GM21529 (cell line): ENCODE results near the gene VPS35L.
"Not testable (repeated sequence)": the region's sequence is repeated elsewhere in the genome, so short reads cannot be mapped to it uniquely, and the experiment has no call there.

Experiments used
- ATAC-seq: cut with Tn5 transposase; IDR thresholded peaks from one replicate; pipeline ENCODE4 v1.9.1; 2021; ENCODE audit not compliant: unreplicated experiment

Gene VPS35L

GRCh38 chr16:19644877-19645276, 89.4 kb downstream of the VPS35L start:
- no peak for ATAC-seq

DNA sequence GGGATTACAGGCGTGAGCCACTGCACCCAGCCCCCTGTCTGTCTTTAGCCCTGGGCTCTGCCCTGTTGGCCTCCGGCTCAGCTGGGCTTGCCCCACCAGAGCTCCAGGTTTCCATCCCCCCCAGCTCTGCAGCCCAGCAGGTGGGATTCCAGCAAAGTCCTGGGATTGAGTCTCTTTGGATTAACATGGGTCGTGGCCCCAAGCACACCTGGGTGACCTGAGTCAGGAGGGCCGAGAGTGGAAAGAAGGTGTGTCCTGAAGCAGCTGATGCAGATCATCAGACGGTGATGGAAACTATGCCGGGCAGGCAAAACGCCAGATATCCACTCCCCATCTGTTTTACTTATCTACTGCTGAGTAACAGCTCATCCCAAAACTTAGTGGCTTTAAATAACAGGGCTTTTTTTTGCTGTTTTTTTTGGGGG, 90.1 kb downstream of the VPS35L start:
- ATAC-seq, result no peak

- ATAC-seq, result no peak
Observed at GRCh38 chr16:19649980-19650379, 94.5 kb downstream of the VPS35L start.

GRCh38 chr16:19654147-19654546, 98.6 kb downstream of the VPS35L start:
- ATAC-seq, result no peak

DNA sequence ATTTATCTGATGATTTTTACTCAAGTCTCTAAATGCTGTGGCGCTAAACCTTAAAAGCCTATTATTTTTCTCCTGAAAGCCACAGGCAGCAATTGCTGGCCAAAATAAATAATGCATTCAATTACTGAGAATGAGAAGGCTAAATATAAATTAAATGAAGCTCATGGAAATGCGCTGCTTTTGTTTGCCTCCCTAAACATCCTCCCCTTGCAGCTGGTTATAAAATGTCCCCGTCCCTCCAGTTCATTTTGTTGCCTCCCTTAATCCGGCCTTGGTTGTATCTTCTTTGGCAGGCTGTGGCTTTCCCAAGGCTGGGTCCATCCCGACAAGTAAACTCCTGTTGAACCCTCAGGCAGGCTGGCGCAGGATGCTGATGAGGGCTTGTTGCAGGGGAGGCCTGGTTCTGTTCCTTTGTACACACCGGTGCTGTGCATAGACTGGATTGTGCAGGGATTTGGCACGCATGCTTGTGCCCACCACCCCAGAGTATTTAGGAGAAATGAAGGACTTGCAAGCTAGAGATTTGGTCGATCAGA, 99.8 kb downstream of the VPS35L start:
- no peak for ATAC-seq

DNA sequence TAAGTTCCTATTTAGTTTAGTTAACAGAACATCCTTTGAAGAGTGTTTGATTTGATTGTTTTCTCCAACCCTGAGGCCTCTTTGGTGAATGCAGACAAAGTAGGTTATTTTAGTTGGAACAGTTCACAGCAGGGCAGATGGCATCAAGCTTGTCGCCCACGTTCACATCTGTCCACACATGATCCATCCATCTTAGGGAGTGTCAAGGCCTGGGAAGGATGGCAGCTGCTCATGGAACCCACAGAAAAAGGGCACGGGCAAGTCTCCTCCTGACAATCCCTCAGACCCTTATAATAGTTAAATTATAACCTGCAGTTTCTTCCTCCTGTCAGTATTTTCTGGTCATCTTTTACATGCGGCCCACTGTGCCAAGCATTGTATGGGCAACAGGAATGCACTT, 102.3 kb downstream of the VPS35L start:
- no peak for ATAC-seq

DNA sequence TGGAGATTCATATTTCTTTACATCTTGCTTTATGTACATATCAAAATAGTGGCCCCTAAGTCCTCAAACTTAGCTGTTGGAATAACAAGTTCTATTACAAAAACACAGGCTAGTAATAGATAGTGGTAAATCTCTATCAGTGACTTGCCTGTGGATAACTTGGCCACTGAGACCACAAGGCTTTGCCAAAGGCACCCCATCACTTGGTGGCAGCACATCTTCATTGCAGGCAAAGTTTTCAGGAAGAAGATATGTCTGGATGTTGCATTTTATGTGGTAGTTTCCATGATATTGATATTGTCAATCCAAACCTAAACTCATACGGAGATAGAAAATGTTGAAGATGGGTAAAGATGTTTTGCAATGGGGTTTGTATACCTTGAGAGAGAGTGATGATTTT, 104.1 kb downstream of the VPS35L start:
- ATAC-seq, result no peak

GRCh38 chr16:19660432-19660831, 104.9 kb downstream of the VPS35L start:
- ATAC-seq, result no peak

DNA sequence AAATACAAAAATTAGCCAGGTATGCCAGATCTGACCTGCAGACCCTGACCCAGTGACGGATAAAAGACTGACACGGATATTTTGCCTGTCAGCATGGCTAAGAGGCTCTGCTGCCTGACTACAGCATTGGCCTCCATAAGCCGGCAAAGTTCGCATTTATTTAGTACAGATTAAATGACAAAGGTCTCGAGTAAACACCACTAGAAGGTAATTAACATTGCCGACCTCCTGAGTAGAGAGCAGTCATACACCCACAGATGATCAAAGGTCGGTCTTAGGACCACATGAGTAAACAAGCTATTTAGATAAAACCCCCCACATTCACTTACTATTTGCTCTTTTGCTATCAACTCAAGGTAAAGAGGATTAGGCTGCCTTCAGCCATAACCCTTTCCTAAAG, 106.8 kb downstream of the VPS35L start:
- ATAC-seq, result no peak

- ATAC-seq, result no peak
Observed at GRCh38 chr16:19664166-19664565, 108.7 kb downstream of the VPS35L start.

DNA sequence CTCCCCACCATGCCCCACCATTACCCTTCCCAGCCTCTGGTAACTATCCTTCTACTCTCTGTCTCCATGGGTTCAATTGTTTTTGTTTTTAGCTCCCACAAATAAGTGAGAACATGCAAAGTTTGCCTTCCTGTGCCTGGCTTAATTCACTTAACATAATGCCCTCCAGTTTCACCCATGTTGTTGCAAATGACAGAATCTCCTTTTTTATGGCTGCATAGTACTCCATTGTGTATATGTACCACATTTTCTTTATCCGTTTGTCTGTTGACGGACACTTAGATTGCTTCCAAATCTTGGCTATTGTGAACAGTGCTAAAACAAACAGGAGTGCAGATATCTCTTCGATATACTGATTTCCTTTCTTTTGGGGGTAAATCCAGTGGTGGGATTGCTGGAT, 109.8 kb downstream of the VPS35L start:
- not testable (repeated sequence) for ATAC-seq

- no peak for ATAC-seq
Observed at GRCh38 chr16:19666477-19666876, 111.0 kb downstream of the VPS35L start.

DNA sequence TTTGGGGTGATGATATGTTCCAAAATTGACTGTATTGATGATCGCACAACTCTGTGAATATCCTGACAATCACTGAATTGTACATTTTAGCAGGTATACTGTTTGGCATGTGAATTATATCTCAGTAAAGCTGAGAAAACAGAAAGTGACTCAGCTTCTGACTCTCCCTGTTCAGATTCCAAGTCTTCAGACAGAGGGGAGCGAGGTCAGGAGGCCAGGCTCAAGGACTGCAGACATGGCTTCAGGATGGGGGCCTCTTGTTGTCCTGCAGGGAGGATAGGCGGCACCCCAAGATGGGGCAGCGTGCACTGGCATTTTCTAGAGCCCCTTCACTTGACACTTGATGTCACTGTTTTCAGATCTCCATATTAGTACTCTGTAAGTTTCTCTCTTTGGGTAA, 116.9 kb downstream of the VPS35L start:
- ATAC-seq, result no peak

DNA sequence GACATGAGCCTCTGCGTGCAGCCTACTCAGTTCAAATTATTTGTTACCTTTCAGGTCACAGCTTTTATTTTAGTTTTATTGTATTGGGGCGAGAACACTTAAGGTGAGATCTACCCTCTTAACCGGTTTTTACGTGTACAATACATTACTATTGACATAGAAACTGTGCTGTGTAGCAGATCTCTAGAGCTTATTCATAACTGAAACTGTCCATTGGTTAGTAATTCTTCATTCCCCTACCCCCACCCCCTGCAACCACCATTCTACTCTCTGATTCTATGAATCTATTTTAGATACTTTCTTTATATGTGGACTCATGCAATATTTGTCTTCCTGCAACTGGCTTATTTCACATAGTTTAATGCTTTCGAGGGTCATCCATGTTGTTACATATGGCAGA, 119.0 kb downstream of the VPS35L start:
- no peak for ATAC-seq

- ATAC-seq, result no peak
Observed at GRCh38 chr16:19677402-19677801, 121.9 kb downstream of the VPS35L start.

GRCh38 chr16:19678804-19679203, 123.3 kb downstream of the VPS35L start:
- ATAC-seq, result no peak

GRCh38 chr16:19679281-19679680, 123.8 kb downstream of the VPS35L start:
- not testable (repeated sequence) for ATAC-seq

DNA sequence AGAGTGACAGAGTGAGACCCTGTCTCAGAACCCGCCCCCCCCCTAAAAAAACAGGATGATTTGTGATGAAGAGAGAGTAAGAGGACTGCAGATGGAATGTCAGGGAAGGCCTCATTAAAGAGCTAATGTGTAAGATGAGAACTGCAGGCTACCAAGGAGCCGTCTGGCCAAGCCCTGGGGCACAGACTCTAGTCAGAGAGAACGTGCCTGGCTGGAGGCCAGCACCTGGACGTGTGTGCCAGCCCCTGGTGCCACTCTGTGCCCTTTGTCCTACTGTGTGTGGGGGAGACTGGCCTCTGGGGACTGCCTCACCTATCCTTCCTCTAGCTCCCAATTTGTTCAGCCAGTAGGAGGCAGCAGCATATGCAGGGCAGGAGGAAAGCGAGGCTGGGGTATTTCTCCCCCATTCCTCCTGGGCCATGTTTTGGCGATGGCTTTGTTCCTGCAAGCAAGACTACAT, 125.4 kb downstream of the VPS35L start:
- ATAC-seq, result no peak

DNA sequence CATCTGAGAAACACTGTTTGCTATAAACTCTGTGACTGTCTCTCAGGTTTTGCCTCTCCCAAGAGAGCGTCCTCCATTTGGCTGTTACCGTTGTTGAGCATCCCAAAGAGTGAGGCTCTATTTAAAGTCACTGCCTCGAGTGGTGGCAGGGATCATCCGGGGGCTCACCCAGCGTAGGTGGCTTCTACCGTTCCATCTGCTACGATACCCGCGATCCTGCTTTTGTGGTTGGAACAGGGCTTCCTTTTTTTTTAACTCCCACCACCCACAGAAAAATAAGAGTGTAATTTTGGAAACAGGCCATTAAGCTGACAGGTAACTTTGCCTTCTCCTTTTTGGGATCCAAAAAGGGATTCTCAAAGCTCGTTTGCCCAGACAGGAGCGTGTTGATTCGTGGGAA, 126.1 kb downstream of the VPS35L start:
- ATAC-seq, result no peak

DNA sequence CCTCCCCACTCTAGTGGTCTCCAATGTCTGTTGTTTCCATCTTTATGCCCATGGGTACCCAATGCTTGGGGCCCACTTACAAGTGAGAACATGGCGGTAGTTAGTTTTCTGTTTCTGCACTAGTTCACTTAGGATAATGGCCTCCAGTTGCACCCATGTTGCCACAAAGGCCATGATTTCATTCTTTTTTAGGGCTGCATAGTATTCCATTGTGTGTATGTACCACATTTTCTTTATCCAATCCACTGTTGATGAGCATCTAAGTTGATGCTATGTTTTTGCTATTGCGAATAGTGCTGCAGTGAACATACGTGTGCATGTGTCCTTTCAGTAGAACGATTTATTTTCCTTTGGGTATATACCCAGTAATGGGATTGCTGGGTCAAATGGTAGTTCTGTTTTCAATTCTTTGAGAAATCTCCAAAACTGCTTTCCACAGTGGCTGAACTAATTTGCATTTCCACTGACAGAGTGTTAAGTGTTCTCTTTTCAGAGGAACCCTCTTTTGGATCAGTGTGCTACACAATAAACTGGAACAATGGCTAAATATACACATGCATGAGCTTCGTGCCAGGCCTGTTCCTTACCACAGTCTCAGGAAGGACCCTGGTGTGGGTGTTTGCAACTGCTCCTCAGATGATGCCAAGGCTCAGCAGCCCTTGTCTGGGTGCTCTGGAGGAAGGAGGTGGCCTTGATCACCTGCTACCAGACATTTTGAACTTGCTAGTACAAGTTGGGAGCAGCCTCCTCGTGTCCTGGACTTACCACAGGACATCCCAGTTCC, 128.1 kb downstream of the VPS35L start:
- ATAC-seq, result no peak

DNA sequence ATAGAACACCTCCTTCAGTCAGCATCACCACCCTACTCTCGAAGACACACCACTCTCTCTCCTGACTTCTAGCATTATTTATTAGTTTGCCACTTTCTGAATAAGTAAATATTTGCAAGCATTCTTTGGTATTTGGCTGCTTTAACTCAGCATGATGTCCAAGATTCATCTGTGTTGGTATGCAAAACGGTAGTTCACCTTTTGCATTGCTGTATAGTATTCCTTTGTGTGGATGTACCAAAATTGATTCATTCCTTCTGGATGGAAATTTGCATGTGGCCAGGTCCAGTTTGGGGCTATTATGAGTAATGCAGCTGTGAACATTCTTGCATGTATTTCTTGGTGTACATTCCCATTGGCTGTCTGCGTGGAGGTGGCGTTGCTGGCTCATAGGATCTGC, 129.7 kb downstream of the VPS35L start:
- ATAC-seq, result no peak

DNA sequence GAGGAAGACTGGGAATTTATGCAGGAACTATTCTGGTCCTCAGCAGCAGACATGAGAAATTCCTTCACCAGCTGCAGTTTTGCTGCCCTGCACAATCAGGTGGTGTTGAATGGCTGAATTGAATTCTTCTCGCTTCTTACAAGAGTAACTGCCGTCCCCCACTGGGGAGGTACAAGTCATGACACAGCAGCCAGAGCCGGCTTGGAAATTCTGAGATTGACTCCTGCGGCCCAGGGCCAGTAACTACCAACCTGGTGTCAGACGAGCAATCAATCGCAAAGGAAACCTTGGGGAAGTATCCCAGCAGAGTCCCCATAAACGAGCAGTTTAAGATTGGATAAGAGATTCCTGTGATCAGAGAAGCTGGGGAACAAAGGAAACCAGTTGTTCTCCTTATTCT, 131.8 kb downstream of the VPS35L start:
- ATAC-seq, result no peak
